HepG2 (cell line): ENCODE data around the gene OR1J1. TPM values are rescaled to one million over a fixed set of nuclear protein-coding genes. Genes with fewer than 3 reads are reported as not detected.

Source experiments
- ATF7-NPFF ChIP-seq: sonication (generic); formaldehyde crosslinking; IDR thresholded peaks from 2 replicates; pipeline ENCODE4 v1.8.1; 2023; ENCODE audit warnings: mild to moderate bottlenecking, low read depth, missing genetic modification reagents, moderate library complexity
- EEA1 ChIP-seq: sonication (generic); formaldehyde crosslinking; IDR thresholded peaks from 2 replicates; pipeline ENCODE4 v1.5.1; 2020; ENCODE audit warnings: mild to moderate bottlenecking, missing genetic modification reagents, borderline replicate concordance
- GMEB1 ChIP-seq: sonication (generic); formaldehyde crosslinking; IDR thresholded peaks from 2 replicates; pipeline ENCODE4 v1.5.1; 2020; ENCODE audit warnings: missing genetic modification reagents, mild to moderate bottlenecking, borderline replicate concordance
- GMEB2 ChIP-seq: IDR thresholded peaks from 2 replicates; pipeline ENCODE4 v1.6.1; 2016; ENCODE audit warnings: missing biosample characterization, missing genetic modification reagents, low read depth
- HMGXB3 ChIP-seq: sonication (generic); formaldehyde crosslinking; IDR thresholded peaks from 2 replicates; pipeline ENCODE4 v1.4.0; 2020; ENCODE audit warnings: missing genetic modification reagents, borderline replicate concordance
- IRF2 ChIP-seq: IDR thresholded peaks from 2 replicates; pipeline ENCODE4 v1.6.1; 2018; ENCODE audit warnings: missing genetic modification reagents, missing compliant biosample characterization
- MIXL1 ChIP-seq: IDR thresholded peaks from 2 replicates; pipeline ENCODE4 v1.6.1; 2016
- SIN3A ChIP-seq: IDR thresholded peaks from 2 replicates; pipeline ENCODE4 v1.6.1; 2011; ENCODE audit warnings: low read depth, mild to moderate bottlenecking, control low read depth, low read length, borderline replicate concordance
- SMAD1 ChIP-seq: sonication (generic); formaldehyde crosslinking; IDR thresholded peaks from 2 replicates; pipeline ENCODE4 v1.4.0; 2020; ENCODE audit warnings: missing genetic modification reagents, low read depth, mild to moderate bottlenecking, borderline replicate concordance
- SOX13 ChIP-seq, 3 experiments: fragments of 450-650 bp in 1 of 3; sonication (generic) in 1 of 3; formaldehyde crosslinking in 1 of 3; IDR thresholded peaks in 2 of 3; conservative IDR thresholded peaks in 1 of 3; 2 replicates each; pipeline versions ENCODE4 v1.5.0 to v1.6.1; 2016 to 2020; ENCODE audit warnings: antibody characterized with exemption in 1 of 3, mild to moderate bottlenecking in 1 of 3, missing compliant biosample characterization in 1 of 3, missing genetic modification reagents in 1 of 3, moderate library complexity in 1 of 3
- SSRP1 ChIP-seq: IDR thresholded peaks from 2 replicates; pipeline ENCODE4 v1.6.1; 2016; ENCODE audit warnings: control low read depth
- TBL1XR1 ChIP-seq: fragments of 150-350 bp; IDR thresholded peaks from 2 replicates; pipeline ENCODE4 v1.6.1; 2014; ENCODE audit warnings: borderline replicate concordance, low read length; ENCODE audit not compliant: partially characterized antibody
- ZBTB8A ChIP-seq: sonication (generic); formaldehyde crosslinking; IDR thresholded peaks from 2 replicates; pipeline ENCODE4 v1.4.0; 2020; ENCODE audit warnings: mild to moderate bottlenecking, low read depth, missing genetic modification reagents, borderline replicate concordance
- ZNF30 ChIP-seq: sonication (generic); formaldehyde crosslinking; IDR thresholded peaks from 2 replicates; pipeline ENCODE4 v1.5.0; 2020; ENCODE audit warnings: mild to moderate bottlenecking, missing genetic modification reagents
- ZNF530 ChIP-seq: sonication (generic); formaldehyde crosslinking; IDR thresholded peaks from 2 replicates; pipeline ENCODE4 v1.5.0; 2020; ENCODE audit warnings: low read depth, mild to moderate bottlenecking, missing genetic modification reagents
- ZSCAN29 ChIP-seq: sonication (generic); formaldehyde crosslinking; conservative IDR thresholded peaks from 2 replicates; pipeline ENCODE4 v1.4.0; 2020; ENCODE audit warnings: mild to moderate bottlenecking, missing genetic modification reagents
- polyA plus RNA-seq, 8 experiments: library from polyadenylated mRNA; depleted of rRNA in 3 of 8; stranded (reverse) in 7 of 8; unstranded in 1 of 8; fragments of >200 nt; fragmentation: Illumina TruSeq in 4 of 8; extraction: Trizol in 4 of 8; gene quantifications; 2 replicates each; pipeline versions ENCODE4 v1.2.1 to v1.2.3, GENCODE V29; 2011 to 2016; ENCODE audit warnings: low read depth in 4 of 8, missing spikeins in 1 of 8, mixed read lengths in 1 of 8; ENCODE audit not compliant: insufficient read depth in 1 of 8
- total RNA-seq, 5 experiments: library from RNA; depleted of rRNA; stranded (reverse); fragments of >200 nt; fragmentation: Illumina TruSeq; extraction: Trizol; gene quantifications; 2 replicates each; pipeline ENCODE4 v1.2.3, GENCODE V29; 2016; ENCODE audit warnings: low read depth in 1 of 5

Gene OR1J1
- total and polyA plus RNA-seq, 2 of the 13 experiments (the other 11 are each of a cell fraction or from before 2014, with no cell fraction given) = not detected

- no peak for TF ChIP-seq GMEB1
- TF ChIP-seq IRF2 = 0 out of 2 replicates have a peak, but pooled peaks have one; percentile 59
- 0 out of 2 replicates have a peak, but pooled peaks have one; percentile 20 for TF ChIP-seq EEA1 (CRISPR knock-in tag)
- no peak for TF ChIP-seq ZBTB8A (CRISPR knock-in tag)
- TF ChIP-seq SMAD1 (CRISPR knock-in tag) = no peak
- no peak for TF ChIP-seq GMEB2 (CRISPR knock-in tag)
- no peak for TF ChIP-seq ATF7-NPFF (CRISPR knock-in tag)
- peak; percentile 51; the same call in 1 of the 2 replicates for TF ChIP-seq MIXL1 (CRISPR knock-in tag)
- no peak for TF ChIP-seq HMGXB3
- TF ChIP-seq SIN3A = peak; percentile 35; the same call in 1 of the 2 replicates
- TF ChIP-seq ZNF30 (CRISPR knock-in tag) = no peak
- TF ChIP-seq SSRP1 (CRISPR knock-in tag) = 0 out of 2 replicates have a peak, but pooled peaks have one; percentile 51
- no peak for TF ChIP-seq SOX13 (IDR thresholded peaks at IDR 0.05)
- peak in 1 of 2 experiments; percentile 37; a peak in 1 of 4 replicates for TF ChIP-seq SOX13 (CRISPR knock-in tag; conservative IDR thresholded peaks at IDR 0.05 in 1 of 2, IDR thresholded peaks at IDR 0.05 in 1 of 2)
- TF ChIP-seq ZNF530 (CRISPR knock-in tag) = no peak
- no peak for TF ChIP-seq ZSCAN29 (CRISPR knock-in tag)
- no peak for TF ChIP-seq TBL1XR1
Measured at GRCh38 chr9:122463828-122464632, 13.7 kb downstream of the OR1J1 start (continued).
